Esophagus (tissue), 2 donors: ENCODE results near the gene KRT79. TPM values are rescaled to one million over a fixed set of nuclear protein-coding genes. Genes with fewer than 3 reads are reported as not detected.

Source experiments
- H3K27ac ChIP-seq, 2 donors: one replicate each; pipeline ENCODE4 v1.5.1; 2013; ENCODE audit warnings: low read depth in 2 of 2, mild to moderate bottlenecking in 2 of 2, inconsistent platforms in 1 of 2, low read length in 1 of 2, moderate library complexity in 1 of 2
- H3K27me3 ChIP-seq, 2 donors: one replicate each; pipeline ENCODE4 v1.6.1; 2013; ENCODE audit warnings: low read length in 2 of 2, control low read depth in 1 of 2, mild to moderate bottlenecking in 1 of 2; ENCODE audit not compliant: insufficient read depth in 2 of 2, control insufficient read depth in 1 of 2
- H3K36me3 ChIP-seq, 2 donors: one replicate each; pipeline ENCODE4 v1.6.1; 2013; ENCODE audit warnings: low read length in 1 of 2; ENCODE audit not compliant: control insufficient read depth in 2 of 2, insufficient read depth in 2 of 2
- H3K4me1 ChIP-seq, 2 donors: one replicate each; pipeline ENCODE4 v1.6.1; 2013; ENCODE audit warnings: low read length in 1 of 2; ENCODE audit not compliant: control insufficient read depth in 2 of 2, insufficient read depth in 2 of 2
- H3K4me3 ChIP-seq, 2 donors: one replicate each; pipeline ENCODE4 v1.5.1; 2013; ENCODE audit warnings: low read length in 2 of 2, mild to moderate bottlenecking in 2 of 2, low read depth in 1 of 2, moderate library complexity in 1 of 2
- H3K9me3 ChIP-seq, 2 donors: one replicate each; pipeline ENCODE4 v1.6.1; 2013; ENCODE audit warnings: mild to moderate bottlenecking in 2 of 2, low read depth in 1 of 2, low read length in 1 of 2, moderate library complexity in 1 of 2; ENCODE audit not compliant: control insufficient read depth in 2 of 2, insufficient read depth in 1 of 2
- WGBS, 2 donors: extraction: QIAGEN DNeasy Blood & Tissue Kit; methylation state at CpG; one replicate each; pipeline ENCODE4 v1.1.7; 2013; 5-methylcytosine and 5-hydroxymethylcytosine counted together
- polyA plus RNA-seq, 2 donors: library from polyadenylated mRNA; stranded (reverse); fragments of 200-250 nt; gene quantifications; one replicate each; pipeline ENCODE4 v1.2.3, GENCODE V29; 2013
- donor health status: healthy with polysubstance abuse.
- donor health status: Bipolar disorder and iron deficiency.

The KRT79 gene
- polyA plus RNA-seq, 2 donors = 0.75 to 1.8 TPM

GRCh38 chr12:52788192-52788875, 45.8 kb downstream of the KRT79 start:
- H3K4me1 ChIP-seq = peaks cover 6 to 8% of the 10 kb centered on the region in 2 donors
- WGBS, 2 donors = 75 to 78% methylated on average over 6 of the region's 6 CpGs
- H3K9me3 ChIP-seq = no peaks in the 10 kb centered on the region
- no peak overlapping the region for H3K4me3 ChIP-seq
- no peaks in the 10 kb centered on the region for H3K36me3 ChIP-seq
- no peaks in the 10 kb centered on the region for H3K27me3 ChIP-seq
- H3K27ac ChIP-seq = no peak overlapping the region

GRCh38 chr12:52787324-52788191, 46.6 kb downstream of the KRT79 start:
- H3K27me3 ChIP-seq = no peaks in the 10 kb centered on the region
- no peak overlapping the region for H3K27ac ChIP-seq
- peaks cover 6 to 8% of the 10 kb centered on the region in 2 donors for H3K4me1 ChIP-seq
- H3K9me3 ChIP-seq = no peaks in the 10 kb centered on the region
- no peak overlapping the region for H3K4me3 ChIP-seq
- no peaks in the 10 kb centered on the region for H3K36me3 ChIP-seq
- WGBS, 2 donors = 76 to 78% methylated on average over 6 of the region's 6 CpGs

GRCh38 chr12:52784909-52785308, 49.2 kb downstream of the KRT79 start:
- Histone ChIP-seq H3K4me1 (peaks cover 2 to 6% of the 10 kb centered on the region in 2 donors), H3K4me3 (no peak overlapping the region), H3K27ac (no peak overlapping the region), H3K9me3 (no peaks in the 10 kb centered on the region), H3K36me3 (no peaks in the 10 kb centered on the region), H3K27me3 (peaks cover 0 to 2% of the 10 kb centered on the region in 2 donors)
- WGBS, 2 donors = 85 to 88% methylated on average over 3 of the region's 3 CpGs

GRCh38 chr12:52783563-52784316, 50.4 kb downstream of the KRT79 start:
- H3K27ac ChIP-seq = no peak overlapping the region
- peaks cover 0 to 2% of the 10 kb centered on the region in 2 donors for H3K27me3 ChIP-seq
- H3K4me1 ChIP-seq = no peaks in the 10 kb centered on the region
- WGBS, 2 donors = 78 to 87% methylated on average over 7 of the region's 7 CpGs
- no peaks in the 10 kb centered on the region for H3K36me3 ChIP-seq
- H3K4me3 ChIP-seq = no peak overlapping the region
- H3K9me3 ChIP-seq = no peaks in the 10 kb centered on the region

- WGBS, 2 donors = 92% methylated on average over 4 of the region's 4 CpGs
- H3K27me3 ChIP-seq = peaks cover 0 to 2% of the 10 kb centered on the region in 2 donors
- no peaks in the 10 kb centered on the region for H3K36me3 ChIP-seq
- no peaks in the 10 kb centered on the region for H3K4me1 ChIP-seq
- no peaks in the 10 kb centered on the region for H3K9me3 ChIP-seq
- H3K27ac ChIP-seq = no peak overlapping the region
- no peak overlapping the region for H3K4me3 ChIP-seq
Measured at GRCh38 chr12:52782502-52782901, 51.6 kb downstream of the KRT79 start.

GRCh38 chr12:52781399-52782082, 52.6 kb downstream of the KRT79 start:
- peaks cover 0 to 2% of the 10 kb centered on the region in 2 donors for H3K27me3 ChIP-seq
- WGBS, 2 donors = 73 to 76% methylated on average over 4 of the region's 4 CpGs
- H3K36me3 ChIP-seq = no peaks in the 10 kb centered on the region
- H3K4me1 ChIP-seq = no peaks in the 10 kb centered on the region
- H3K27ac ChIP-seq = no peak overlapping the region
- no peak overlapping the region for H3K4me3 ChIP-seq
- H3K9me3 ChIP-seq = no peaks in the 10 kb centered on the region

GRCh38 chr12:52779914-52780313, 54.2 kb downstream of the KRT79 start:
- Histone ChIP-seq H3K36me3 (no peaks in the 10 kb centered on the region), H3K9me3 (no peaks in the 10 kb centered on the region), H3K4me3 (no peak overlapping the region), H3K27ac (no peak overlapping the region), H3K27me3 (peaks cover 0 to 2% of the 10 kb centered on the region in 2 donors), H3K4me1 (no peaks in the 10 kb centered on the region)
- WGBS, 2 donors = 59 to 61% methylated on average over 6 of the region's 6 CpGs

GRCh38 chr12:52778833-52779232, 55.3 kb downstream of the KRT79 start:
- no peaks in the 10 kb centered on the region for H3K36me3 ChIP-seq
- no peak overlapping the region for H3K4me3 ChIP-seq
- no peak overlapping the region for H3K27ac ChIP-seq
- WGBS, 2 donors = 91 to 93% methylated on average over 2 of the region's 2 CpGs
- H3K27me3 ChIP-seq = peaks cover 0 to 2% of the 10 kb centered on the region in 2 donors
- H3K4me1 ChIP-seq = no peaks in the 10 kb centered on the region
- H3K9me3 ChIP-seq = no peaks in the 10 kb centered on the region

GRCh38 chr12:52777566-52777965, 56.5 kb downstream of the KRT79 start:
- Histone ChIP-seq H3K9me3 (no peaks in the 10 kb centered on the region), H3K4me1 (no peaks in the 10 kb centered on the region), H3K27me3 (peaks cover 0 to 2% of the 10 kb centered on the region in 2 donors), H3K4me3 (no peak overlapping the region), H3K27ac (no peak overlapping the region), H3K36me3 (no peaks in the 10 kb centered on the region)
- WGBS, 2 donors = 92 to 93% methylated on average over 4 of the region's 4 CpGs
